ENCODE data around the gene WFDC1.

- TF ChIP-seq POLR2AphosphoS5 (IDR thresholded peaks at IDR 0.05; ENCODE audit: low read depth, low read length), result no peak
- no peak for TF ChIP-seq CTCF (IDR thresholded peaks at IDR 0.05)
- TF ChIP-seq RFX5 (IDR thresholded peaks at IDR 0.05; ENCODE audit: low read length), result no peak
These were observed 48.0 kb upstream of the WFDC1 start for GRCh38 chr16:84246679-84247077.
